A549 (cell line): ENCODE data around the gene ARHGEF11. TPM values are rescaled to one million over a fixed set of nuclear protein-coding genes. Genes with fewer than 3 reads are reported as not detected.

Experiments used
- ATAC-seq, 2 experiments: fragments of 200-7000 bp in 1 of 2; fragments of >200 bp in 1 of 2; cut with Nextera tagmentation in 1 of 2; cut with Tn5 transposase in 1 of 2; 3 replicates each; pipeline versions ENCODE4 v1.8.0 to v1.9.1; 2018 to 2020; ENCODE audit warnings: mild to moderate bottlenecking in 1 of 2, moderate library complexity in 1 of 2
- CTCF ChIA-PET: fragments of 300-600 bp; sonication (Branson Sonifier 250); formaldehyde crosslinking; extraction: SDS; loops from one replicate; lab custom pipeline; 2021; ENCODE audit warnings: antibody characterized with exemption, inconsistent platforms; lab: Yijun Ruan, JAX
- POLR2A ChIA-PET: fragments of 350-600 bp; formaldehyde crosslinking; extraction: SDS; loops from one replicate; lab custom pipeline; 2021; ENCODE audit warnings: antibody characterized with exemption, inconsistent platforms; lab: Yijun Ruan, JAX
- DNase-seq, 2 experiments: peaks; one replicate each; pipeline versions ENCODE4 v3.0.0 to v3.0.0-alpha.2; 2011 to 2016; ENCODE audit warnings: low read depth in 1 of 2, low spot score in 1 of 2
- FAIRE-seq: peaks from 2 replicates; lab custom pipeline; 2011; peaks lifted over from hg19 to GRCh38; lab: Jason Lieb, UNC
- H3K27ac ChIP-seq, 2 experiments: fragments of >200 bp; sonication (Bioruptor Twin); formaldehyde crosslinking; 3 replicates each; pipeline ENCODE4 v1.5.1; 2016 to 2017
- H3K4me1 ChIP-seq: fragments of >200 bp; sonication (Bioruptor Twin); formaldehyde crosslinking; 3 replicates; pipeline ENCODE4 v1.6.1; 2016
- H3K4me2 ChIP-seq: fragments of >200 bp; sonication (Bioruptor Twin); formaldehyde crosslinking; 3 replicates; pipeline ENCODE4 v1.6.1; 2016
- H3K4me3 ChIP-seq: fragments of >200 bp; sonication (Bioruptor Twin); formaldehyde crosslinking; 3 replicates; pipeline ENCODE4 v1.5.1; 2016
- H3K9me3 ChIP-seq: fragments of >200 bp; sonication (Bioruptor Twin); formaldehyde crosslinking; 3 replicates; pipeline ENCODE4 v1.6.1; 2016
- CBX8 ChIP-seq: fragments of 200-600 bp; sonication (generic); IDR thresholded peaks from 2 replicates; pipeline ENCODE4 v1.6.1; 2016
- CEBPB ChIP-seq, 2 experiments: fragments of >200 bp in 1 of 2; sonication (Bioruptor Twin) in 1 of 2; formaldehyde crosslinking in 1 of 2; IDR thresholded peaks; 2 replicates each; pipeline ENCODE4 v1.6.1; 2012 to 2016
- CHD2 ChIP-seq: fragments of 150-350 bp; IDR thresholded peaks from 2 replicates; pipeline ENCODE4 v1.6.1; 2014; ENCODE audit warnings: low read length; ENCODE audit not compliant: partially characterized antibody
- CHD4 ChIP-seq: fragments of 200-600 bp; sonication (generic); IDR thresholded peaks from 2 replicates; pipeline ENCODE4 v1.6.1; 2016; ENCODE audit warnings: antibody characterized with exemption, mild to moderate bottlenecking, borderline replicate concordance
- EHMT2 ChIP-seq: fragments of 200-600 bp; sonication (generic); IDR thresholded peaks from 2 replicates; pipeline ENCODE4 v1.6.1; 2016; ENCODE audit warnings: antibody characterized with exemption, low read depth, mild to moderate bottlenecking, moderate library complexity
- EP300 ChIP-seq, 2 experiments: fragments of >200 bp; sonication (Bioruptor Twin); formaldehyde crosslinking; IDR thresholded peaks; 2 replicates in 1 of 2; 3 replicates in 1 of 2; pipeline ENCODE4 v1.6.1; 2016 to 2017
- FOSL2 ChIP-seq, 2 experiments: fragments of 450-650 bp in 1 of 2; fragments of >200 bp in 1 of 2; sonication (Bioruptor Twin) in 1 of 2; formaldehyde crosslinking; IDR thresholded peaks; 2 replicates each; pipeline versions ENCODE4 v1.5.0 to v1.6.1; 2016 to 2020; ENCODE audit warnings: mild to moderate bottlenecking in 1 of 2, moderate library complexity in 1 of 2
- FOXS1 ChIP-seq: fragments of 250-450 bp; sonication (Bioruptor Pico); IDR thresholded peaks from 2 replicates; pipeline ENCODE4 v1.5.0; 2020; ENCODE audit warnings: mild to moderate bottlenecking, moderate library complexity
- GATA3 ChIP-seq: IDR thresholded peaks from 2 replicates; pipeline ENCODE4 v1.6.1; 2012; ENCODE audit warnings: borderline replicate concordance
- HEYL ChIP-seq: fragments of 250-450 bp; sonication (Bioruptor Pico); IDR thresholded peaks from 2 replicates; pipeline ENCODE4 v1.8.0; 2021; ENCODE audit warnings: mild to moderate bottlenecking, moderate library complexity
- HOXB13 ChIP-seq: fragments of 250-450 bp; sonication (Bioruptor Pico); IDR thresholded peaks from 2 replicates; pipeline ENCODE4 v1.5.0; 2020; ENCODE audit warnings: low read depth, mild to moderate bottlenecking, moderate library complexity
- MYC ChIP-seq: IDR thresholded peaks from 2 replicates; pipeline ENCODE4 v1.6.1; 2012; ENCODE audit warnings: mild to moderate bottlenecking, inconsistent platforms, low read length, improper control_type of control experiment, borderline replicate concordance
- NFE2L2 ChIP-seq: fragments of 150-350 bp; conservative IDR thresholded peaks from 2 replicates; pipeline ENCODE4 v1.6.1; 2014; ENCODE audit warnings: low read length
- POLR2AphosphoS2 ChIP-seq: conservative IDR thresholded peaks from 2 replicates; pipeline ENCODE4 v1.6.1; 2012; ENCODE audit warnings: low read length, improper control_type of control experiment, inconsistent platforms
- RAD21 ChIP-seq, 2 experiments: fragments of >200 bp in 1 of 2; sonication (Bioruptor Twin) in 1 of 2; formaldehyde crosslinking in 1 of 2; IDR thresholded peaks in 1 of 2; conservative IDR thresholded peaks in 1 of 2; 2 replicates in 1 of 2; 3 replicates in 1 of 2; pipeline ENCODE4 v1.6.1; 2012 to 2018; ENCODE audit warnings: inconsistent platforms in 1 of 2
- RNF2 ChIP-seq: fragments of 200-600 bp; sonication (generic); IDR thresholded peaks from 2 replicates; pipeline ENCODE4 v1.6.1; 2016; ENCODE audit warnings: low read depth, mild to moderate bottlenecking, antibody characterized with exemption, moderate library complexity, borderline replicate concordance
- TP53 ChIP-seq: fragments of 250-450 bp; sonication (Bioruptor Pico); IDR thresholded peaks from 2 replicates; pipeline ENCODE4 v1.5.0; 2021; ENCODE audit warnings: mild to moderate bottlenecking, moderate library complexity
- ZSCAN20 ChIP-seq: fragments of 250-450 bp; sonication (Bioruptor Pico); IDR thresholded peaks from 2 replicates; pipeline ENCODE4 v1.8.0; 2022; ENCODE audit warnings: mild to moderate bottlenecking, moderate library complexity
- WGBS: methylation state at CpG from one replicate; pipeline ENCODE4 v1.1.6; 2017; ENCODE audit errors: missing lambda C conversion rate; 5-methylcytosine and 5-hydroxymethylcytosine counted together
- polyA plus RNA-seq, 4 experiments: library from polyadenylated mRNA; depleted of rRNA in 3 of 4; stranded (reverse); fragments of >200 nt; fragmentation: RNase III in 1 of 4; extraction: RNeasy Plus Mini Kit Qiagen cat#74134 plus additional on column Dnase treatment in 1 of 4; gene quantifications; 2 replicates in 3 of 4; 3 replicates in 1 of 4; pipeline ENCODE4 v1.2.3, GENCODE V29; 2011 to 2017
- TF ChIP-seq, protein P1 (sequence below): fragments of >200 bp; sonication (Bioruptor Twin); formaldehyde crosslinking; IDR thresholded peaks from 3 replicates; pipeline ENCODE4 v1.5.1; 2016
- TF ChIP-seq, protein P2 (sequence below): fragments of 200-600 bp; sonication (generic); IDR thresholded peaks from 2 replicates; pipeline ENCODE4 v1.6.1; 2016; ENCODE audit warnings: antibody characterized with exemption, mild to moderate bottlenecking, moderate library complexity
- TF ChIP-seq, protein P3 (sequence below): IDR thresholded peaks from 2 replicates; pipeline ENCODE4 v1.6.1; 2012; ENCODE audit warnings: low read depth, borderline replicate concordance
- TF ChIP-seq, protein P4 (sequence below): fragments of 250-450 bp; sonication (Bioruptor Pico); IDR thresholded peaks from 2 replicates; pipeline ENCODE4 v1.5.0; 2021; ENCODE audit warnings: mild to moderate bottlenecking, moderate library complexity, borderline replicate concordance
- TF ChIP-seq, protein P5 (sequence below): IDR thresholded peaks from 2 replicates; pipeline ENCODE4 v1.6.1; 2012
- TF ChIP-seq, protein P6 (sequence below): fragments of >200 bp; sonication (Bioruptor Twin); formaldehyde crosslinking; IDR thresholded peaks from 3 replicates; pipeline ENCODE4 v1.6.1; 2016
- TF ChIP-seq, protein P7 (sequence below): fragments of 150-350 bp; IDR thresholded peaks from 2 replicates; pipeline ENCODE4 v1.6.1; 2014; ENCODE audit warnings: low read depth, mild to moderate bottlenecking, low read length

Gene ARHGEF11
- polyA plus RNA-seq, 2 of the 4 experiments (the other 2 are of a cell fraction) = 15.7 to 17.1 TPM

DNA sequence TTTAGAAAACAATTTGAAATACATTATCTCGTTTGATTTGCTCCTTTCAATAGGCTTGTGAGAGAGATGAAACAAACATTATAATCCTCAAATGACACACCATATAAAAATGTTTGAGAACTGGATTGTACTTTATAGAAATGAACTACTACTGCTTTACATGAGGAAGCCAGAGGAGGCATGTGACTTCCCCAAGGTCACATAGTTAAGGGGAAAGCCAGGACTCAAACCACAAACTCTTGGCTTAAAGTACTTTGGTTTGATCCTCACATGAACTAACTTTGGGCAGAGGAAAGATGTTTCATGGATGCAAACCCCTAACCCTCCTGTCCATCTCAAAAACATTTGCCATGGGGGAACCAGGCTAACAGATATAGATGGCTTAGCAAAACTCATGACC is 4.7 kb downstream of the ARHGEF11 start:
- no peaks in the 10 kb centered on the region for H3K9me3 ChIP-seq
- no peak for FAIRE-seq
- H3K27ac ChIP-seq = no peak overlapping the region
- ChIA-PET POLR2A (no interaction called here), CTCF (interaction anchor here (1.4 kb wide), 1 partner anchor 94 kb away, joined by 3 read pairs; no protein-coding TSS in a partner anchor)
- peak overlapping the region; percentile 4; the same call in 1 of the 3 replicates for H3K4me2 ChIP-seq
- TF ChIP-seq POLR2AphosphoS2 (no peak), HOXB13 (no peak), CHD2 (no peak), ZSCAN20 (no peak), CEBPB (IDR thresholded peaks at IDR 0.05) (no peak), MYC (no peak), CBX8 (no peak), GATA3 (no peak), HEYL (CRISPR knock-in tag) (no peak), NFE2L2 (no peak), EHMT2 (no peak), EP300 (IDR thresholded peaks at IDR 0.05) (no peak), RAD21 (conservative IDR thresholded peaks at IDR 0.05 in 1 of 2, IDR thresholded peaks at IDR 0.05 in 1 of 2) (no peak)
- TF ChIP-seq, protein P1, sequence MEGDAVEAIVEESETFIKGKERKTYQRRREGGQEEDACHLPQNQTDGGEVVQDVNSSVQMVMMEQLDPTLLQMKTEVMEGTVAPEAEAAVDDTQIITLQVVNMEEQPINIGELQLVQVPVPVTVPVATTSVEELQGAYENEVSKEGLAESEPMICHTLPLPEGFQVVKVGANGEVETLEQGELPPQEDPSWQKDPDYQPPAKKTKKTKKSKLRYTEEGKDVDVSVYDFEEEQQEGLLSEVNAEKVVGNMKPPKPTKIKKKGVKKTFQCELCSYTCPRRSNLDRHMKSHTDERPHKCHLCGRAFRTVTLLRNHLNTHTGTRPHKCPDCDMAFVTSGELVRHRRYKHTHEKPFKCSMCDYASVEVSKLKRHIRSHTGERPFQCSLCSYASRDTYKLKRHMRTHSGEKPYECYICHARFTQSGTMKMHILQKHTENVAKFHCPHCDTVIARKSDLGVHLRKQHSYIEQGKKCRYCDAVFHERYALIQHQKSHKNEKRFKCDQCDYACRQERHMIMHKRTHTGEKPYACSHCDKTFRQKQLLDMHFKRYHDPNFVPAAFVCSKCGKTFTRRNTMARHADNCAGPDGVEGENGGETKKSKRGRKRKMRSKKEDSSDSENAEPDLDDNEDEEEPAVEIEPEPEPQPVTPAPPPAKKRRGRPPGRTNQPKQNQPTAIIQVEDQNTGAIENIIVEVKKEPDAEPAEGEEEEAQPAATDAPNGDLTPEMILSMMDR = no peak
- TF ChIP-seq, protein P2, sequence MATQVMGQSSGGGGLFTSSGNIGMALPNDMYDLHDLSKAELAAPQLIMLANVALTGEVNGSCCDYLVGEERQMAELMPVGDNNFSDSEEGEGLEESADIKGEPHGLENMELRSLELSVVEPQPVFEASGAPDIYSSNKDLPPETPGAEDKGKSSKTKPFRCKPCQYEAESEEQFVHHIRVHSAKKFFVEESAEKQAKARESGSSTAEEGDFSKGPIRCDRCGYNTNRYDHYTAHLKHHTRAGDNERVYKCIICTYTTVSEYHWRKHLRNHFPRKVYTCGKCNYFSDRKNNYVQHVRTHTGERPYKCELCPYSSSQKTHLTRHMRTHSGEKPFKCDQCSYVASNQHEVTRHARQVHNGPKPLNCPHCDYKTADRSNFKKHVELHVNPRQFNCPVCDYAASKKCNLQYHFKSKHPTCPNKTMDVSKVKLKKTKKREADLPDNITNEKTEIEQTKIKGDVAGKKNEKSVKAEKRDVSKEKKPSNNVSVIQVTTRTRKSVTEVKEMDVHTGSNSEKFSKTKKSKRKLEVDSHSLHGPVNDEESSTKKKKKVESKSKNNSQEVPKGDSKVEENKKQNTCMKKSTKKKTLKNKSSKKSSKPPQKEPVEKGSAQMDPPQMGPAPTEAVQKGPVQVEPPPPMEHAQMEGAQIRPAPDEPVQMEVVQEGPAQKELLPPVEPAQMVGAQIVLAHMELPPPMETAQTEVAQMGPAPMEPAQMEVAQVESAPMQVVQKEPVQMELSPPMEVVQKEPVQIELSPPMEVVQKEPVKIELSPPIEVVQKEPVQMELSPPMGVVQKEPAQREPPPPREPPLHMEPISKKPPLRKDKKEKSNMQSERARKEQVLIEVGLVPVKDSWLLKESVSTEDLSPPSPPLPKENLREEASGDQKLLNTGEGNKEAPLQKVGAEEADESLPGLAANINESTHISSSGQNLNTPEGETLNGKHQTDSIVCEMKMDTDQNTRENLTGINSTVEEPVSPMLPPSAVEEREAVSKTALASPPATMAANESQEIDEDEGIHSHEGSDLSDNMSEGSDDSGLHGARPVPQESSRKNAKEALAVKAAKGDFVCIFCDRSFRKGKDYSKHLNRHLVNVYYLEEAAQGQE = no peak
- TF ChIP-seq, protein P3, sequence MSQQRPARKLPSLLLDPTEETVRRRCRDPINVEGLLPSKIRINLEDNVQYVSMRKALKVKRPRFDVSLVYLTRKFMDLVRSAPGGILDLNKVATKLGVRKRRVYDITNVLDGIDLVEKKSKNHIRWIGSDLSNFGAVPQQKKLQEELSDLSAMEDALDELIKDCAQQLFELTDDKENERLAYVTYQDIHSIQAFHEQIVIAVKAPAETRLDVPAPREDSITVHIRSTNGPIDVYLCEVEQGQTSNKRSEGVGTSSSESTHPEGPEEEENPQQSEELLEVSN = no peak
- DNase-seq = no peak
- ATAC-seq = no peak
- H3K4me1 ChIP-seq = peaks cover 31% of the 10 kb centered on the region
- WGBS = 24% methylated on average over 1 of the region's 1 CpG
- H3K4me3 ChIP-seq = no peak overlapping the region

DNA sequence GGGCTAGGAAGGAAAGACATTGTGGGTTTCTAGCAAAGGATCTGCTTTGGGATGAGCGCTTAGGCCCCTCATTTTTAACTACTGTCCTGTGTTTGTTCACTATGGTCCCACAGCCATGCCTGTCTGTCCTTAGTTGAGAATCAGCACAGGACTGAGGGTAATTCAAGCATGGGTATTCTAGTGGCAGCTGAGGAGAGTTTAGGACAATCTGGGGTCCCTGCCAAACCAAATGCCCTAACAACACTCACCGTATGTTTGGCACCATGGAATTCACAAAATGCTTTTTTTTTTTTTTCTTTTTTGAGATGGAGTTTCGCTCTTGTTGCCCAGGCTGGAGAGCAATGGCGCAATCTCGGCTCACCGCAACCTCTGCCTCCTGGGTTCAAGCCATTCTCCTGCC is 10.4 kb downstream of the ARHGEF11 start:
- WGBS = 92% methylated on average over 6 of the region's 6 CpGs
- H3K4me2 ChIP-seq = no peak overlapping the region
- ChIA-PET POLR2A (no interaction called here), CTCF (interaction anchor here (0.6 to 0.8 kb wide), 2 partner anchors 26 to 103 kb away, joined by 3 to 4 read pairs; no protein-coding TSS in a partner anchor)
- no peaks in the 10 kb centered on the region for H3K4me1 ChIP-seq
- ATAC-seq (no peak), FAIRE-seq (no peak), DNase-seq (no peak)
- H3K27ac ChIP-seq = no peak overlapping the region
- H3K4me3 ChIP-seq = no peak overlapping the region
- H3K9me3 ChIP-seq = no peaks in the 10 kb centered on the region
- TF ChIP-seq CEBPB (IDR thresholded peaks at IDR 0.05) = no peak
- no peak for TF ChIP-seq FOXS1 (CRISPR knock-in tag)
- TF ChIP-seq RNF2 = no peak
- TF ChIP-seq, protein P4, sequence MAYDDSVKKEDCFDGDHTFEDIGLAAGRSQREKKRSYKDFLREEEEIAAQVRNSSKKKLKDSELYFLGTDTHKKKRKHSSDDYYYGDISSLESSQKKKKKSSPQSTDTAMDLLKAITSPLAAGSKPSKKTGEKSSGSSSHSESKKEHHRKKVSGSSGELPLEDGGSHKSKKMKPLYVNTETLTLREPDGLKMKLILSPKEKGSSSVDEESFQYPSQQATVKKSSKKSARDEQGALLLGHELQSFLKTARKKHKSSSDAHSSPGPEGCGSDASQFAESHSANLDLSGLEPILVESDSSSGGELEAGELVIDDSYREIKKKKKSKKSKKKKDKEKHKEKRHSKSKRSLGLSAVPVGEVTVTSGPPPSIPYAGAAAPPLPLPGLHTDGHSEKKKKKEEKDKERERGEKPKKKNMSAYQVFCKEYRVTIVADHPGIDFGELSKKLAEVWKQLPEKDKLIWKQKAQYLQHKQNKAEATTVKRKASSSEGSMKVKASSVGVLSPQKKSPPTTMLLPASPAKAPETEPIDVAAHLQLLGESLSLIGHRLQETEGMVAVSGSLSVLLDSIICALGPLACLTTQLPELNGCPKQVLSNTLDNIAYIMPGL = no peak
- TF ChIP-seq, protein P5, sequence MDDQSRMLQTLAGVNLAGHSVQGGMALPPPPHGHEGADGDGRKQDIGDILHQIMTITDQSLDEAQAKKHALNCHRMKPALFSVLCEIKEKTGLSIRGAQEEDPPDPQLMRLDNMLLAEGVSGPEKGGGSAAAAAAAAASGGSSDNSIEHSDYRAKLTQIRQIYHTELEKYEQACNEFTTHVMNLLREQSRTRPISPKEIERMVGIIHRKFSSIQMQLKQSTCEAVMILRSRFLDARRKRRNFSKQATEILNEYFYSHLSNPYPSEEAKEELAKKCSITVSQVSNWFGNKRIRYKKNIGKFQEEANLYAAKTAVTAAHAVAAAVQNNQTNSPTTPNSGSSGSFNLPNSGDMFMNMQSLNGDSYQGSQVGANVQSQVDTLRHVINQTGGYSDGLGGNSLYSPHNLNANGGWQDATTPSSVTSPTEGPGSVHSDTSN = no peak
- TF ChIP-seq, protein P6, sequence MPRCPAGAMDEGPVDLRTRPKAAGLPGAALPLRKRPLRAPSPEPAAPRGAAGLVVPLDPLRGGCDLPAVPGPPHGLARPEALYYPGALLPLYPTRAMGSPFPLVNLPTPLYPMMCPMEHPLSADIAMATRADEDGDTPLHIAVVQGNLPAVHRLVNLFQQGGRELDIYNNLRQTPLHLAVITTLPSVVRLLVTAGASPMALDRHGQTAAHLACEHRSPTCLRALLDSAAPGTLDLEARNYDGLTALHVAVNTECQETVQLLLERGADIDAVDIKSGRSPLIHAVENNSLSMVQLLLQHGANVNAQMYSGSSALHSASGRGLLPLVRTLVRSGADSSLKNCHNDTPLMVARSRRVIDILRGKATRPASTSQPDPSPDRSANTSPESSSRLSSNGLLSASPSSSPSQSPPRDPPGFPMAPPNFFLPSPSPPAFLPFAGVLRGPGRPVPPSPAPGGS = no peak
- no peak for TF ChIP-seq FOSL2 (IDR thresholded peaks at IDR 0.05)
- no peak for TF ChIP-seq FOSL2 (CRISPR knock-in tag; IDR thresholded peaks at IDR 0.05)
- no peak for TF ChIP-seq HOXB13
- no peak for TF ChIP-seq CHD4
- TF ChIP-seq TP53 (CRISPR knock-in tag) = no peak
- TF ChIP-seq, protein P7, sequence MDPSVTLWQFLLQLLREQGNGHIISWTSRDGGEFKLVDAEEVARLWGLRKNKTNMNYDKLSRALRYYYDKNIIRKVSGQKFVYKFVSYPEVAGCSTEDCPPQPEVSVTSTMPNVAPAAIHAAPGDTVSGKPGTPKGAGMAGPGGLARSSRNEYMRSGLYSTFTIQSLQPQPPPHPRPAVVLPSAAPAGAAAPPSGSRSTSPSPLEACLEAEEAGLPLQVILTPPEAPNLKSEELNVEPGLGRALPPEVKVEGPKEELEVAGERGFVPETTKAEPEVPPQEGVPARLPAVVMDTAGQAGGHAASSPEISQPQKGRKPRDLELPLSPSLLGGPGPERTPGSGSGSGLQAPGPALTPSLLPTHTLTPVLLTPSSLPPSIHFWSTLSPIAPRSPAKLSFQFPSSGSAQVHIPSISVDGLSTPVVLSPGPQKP = no peak
